Posterior vena cava (tissue), 2 donors: ENCODE results near the gene DIPK1A. TPM values are rescaled to one million over a fixed set of nuclear protein-coding genes. Genes with fewer than 3 reads are reported as not detected.

Experiments
- DNase-seq: peaks from one replicate; pipeline ENCODE4 v3.0.0-alpha.2; 2020; ENCODE audit warnings: low spot score
- intact Hi-C, 2 donors: fragments of 100-400 bp; cut with DNase I; formaldehyde crosslinking; loops; one replicate each; pipeline versions ENCODE4 v1.14.1 to v1.14.2; 2022 to 2023
- total RNA-seq, 2 donors: library from RNA; stranded (reverse); fragmentation: NEBNext Ultra II Directional; extraction: Animal tissue kit (Norgen Biotek cat#: 25700); gene quantifications; one replicate each; pipeline ENCODE4 v1.2.1, GENCODE V29; 2021
- donor health status: DM: yes; HTN: yes; CAD: no.
- donor health status: DM: yes; HTN: yes; CAD: no.

The DIPK1A gene
- total RNA-seq, 2 donors from 2014 or later, result 18.6 to 25.9 TPM

DNA sequence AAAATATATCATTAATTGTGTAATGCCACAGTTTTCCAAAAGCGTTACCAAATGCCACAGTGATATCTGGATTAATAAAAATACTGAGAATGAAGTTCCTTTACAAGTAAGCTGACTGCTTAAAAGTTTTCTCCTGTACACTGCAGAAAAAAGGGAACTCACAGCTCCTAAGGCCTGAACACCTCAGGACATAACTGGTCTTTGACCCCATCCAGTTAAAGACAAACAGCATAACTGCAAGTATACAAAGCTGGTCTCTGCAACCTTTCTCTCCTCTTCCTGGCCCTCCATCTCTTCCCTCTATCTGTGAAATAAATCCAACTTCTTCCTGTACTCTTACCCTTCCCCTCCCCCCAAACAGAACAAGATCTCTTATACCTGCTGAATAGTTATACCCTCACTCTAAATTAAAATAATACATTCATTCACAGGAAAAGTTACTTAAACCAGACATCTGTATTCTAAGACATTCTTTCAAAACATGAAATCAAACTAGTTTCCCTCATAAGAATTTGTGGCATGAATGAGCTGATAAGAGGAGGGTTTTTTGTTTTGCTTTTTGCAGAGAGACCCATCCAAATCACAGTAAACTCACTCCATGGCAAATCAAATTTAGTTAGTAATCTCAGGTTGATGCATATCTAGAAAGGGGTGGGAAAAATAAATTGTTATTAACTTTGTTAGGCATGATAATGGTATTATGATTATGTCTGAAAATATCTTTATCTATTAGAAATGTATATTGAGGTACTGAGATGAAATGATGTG lies 2.9 kb downstream of the DIPK1A start:
- no peak for DNase-seq
- intact Hi-C loops, result no loop called here

DNA sequence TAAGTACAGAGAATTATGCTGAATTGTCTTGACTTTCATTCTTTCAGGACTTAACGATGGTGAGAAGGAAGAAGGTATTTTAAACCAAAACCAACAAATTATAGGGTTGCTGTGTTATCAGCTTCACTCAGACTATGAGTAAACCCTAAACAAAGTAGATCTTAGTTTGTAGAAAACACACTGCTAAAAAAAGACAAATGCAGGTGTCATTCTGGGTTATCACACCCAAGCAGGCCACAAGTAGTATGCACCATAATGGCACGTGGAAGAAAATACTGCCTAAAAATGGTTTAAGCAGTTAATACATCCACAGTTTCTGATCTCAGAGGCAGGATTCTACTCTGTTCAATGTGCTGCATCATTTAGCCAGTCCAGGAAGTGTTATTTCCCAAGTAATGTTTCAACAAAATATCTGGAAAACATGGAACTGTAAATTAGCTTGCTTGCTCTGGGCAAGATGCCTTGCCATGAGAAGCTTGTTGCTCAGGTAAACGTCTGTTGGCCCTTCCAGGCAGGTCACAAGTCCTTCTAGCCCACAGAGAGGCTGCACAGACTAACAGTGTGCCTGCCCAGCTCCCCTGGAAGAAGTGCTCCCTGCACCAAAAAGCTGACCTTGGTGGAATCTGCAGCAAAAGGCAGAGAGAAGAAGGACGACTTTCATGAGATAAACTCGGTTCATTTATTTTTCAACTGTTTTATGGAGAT lies 4.1 kb downstream of the DIPK1A start:
- intact Hi-C loops, result no loop called here
- no peak for DNase-seq

DNA sequence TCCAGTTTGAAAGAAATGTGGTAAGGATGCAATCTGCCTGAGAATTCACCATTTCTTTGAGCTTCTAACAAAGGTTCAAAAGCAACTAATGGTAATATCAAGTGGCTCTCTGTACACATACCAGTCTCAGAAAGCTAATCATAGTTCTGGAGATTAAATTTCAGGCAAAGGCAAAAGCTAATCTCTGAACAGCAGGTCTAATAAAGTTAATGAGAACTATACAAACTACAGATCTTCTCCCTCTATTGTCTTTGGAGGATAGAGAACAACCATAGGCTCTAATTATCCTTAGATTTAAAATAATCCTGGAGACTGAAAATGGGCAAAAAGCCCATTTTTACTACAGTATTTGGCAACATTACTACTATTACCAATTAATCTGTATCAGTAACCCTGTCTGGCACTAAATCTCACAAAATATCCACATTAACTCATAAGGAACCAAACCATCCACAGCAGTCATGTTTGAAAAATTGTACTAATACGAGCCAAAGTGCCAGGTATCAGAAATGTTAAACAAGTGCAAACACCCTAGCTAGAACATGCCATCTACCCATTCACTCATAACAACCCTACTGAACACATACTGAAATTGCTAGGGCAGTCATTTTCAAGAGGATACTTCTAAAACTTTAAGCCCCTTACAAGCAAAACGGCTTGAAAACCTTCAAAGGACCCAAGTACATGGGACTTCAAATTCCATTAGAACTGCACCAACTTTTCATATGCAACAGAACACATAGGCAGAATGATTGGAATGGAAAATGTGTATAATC lies 4.8 kb downstream of the DIPK1A start:
- intact Hi-C loops, result no loop called here
- no peak for DNase-seq

DNA sequence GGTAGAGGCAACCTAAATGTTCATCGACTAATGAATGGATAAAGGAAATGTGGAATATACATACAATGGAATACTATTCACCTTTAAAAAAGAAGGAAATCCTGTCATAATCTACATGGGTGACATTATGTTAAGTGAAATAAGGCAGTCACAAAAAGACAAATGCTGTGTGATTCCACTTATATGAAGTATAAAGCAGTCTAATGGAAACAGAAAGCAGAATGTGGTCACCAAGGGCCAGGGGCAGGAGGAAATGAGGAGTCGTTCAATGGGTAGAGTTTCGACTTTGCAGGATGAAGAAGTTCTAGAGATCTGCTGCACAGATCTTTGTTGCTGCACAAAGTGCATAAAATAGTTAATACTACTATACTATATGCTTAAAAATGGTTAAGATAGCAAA lies 7.8 kb downstream of the DIPK1A start:
- no peak for DNase-seq
- intact Hi-C loops, result no loop called here

DNA sequence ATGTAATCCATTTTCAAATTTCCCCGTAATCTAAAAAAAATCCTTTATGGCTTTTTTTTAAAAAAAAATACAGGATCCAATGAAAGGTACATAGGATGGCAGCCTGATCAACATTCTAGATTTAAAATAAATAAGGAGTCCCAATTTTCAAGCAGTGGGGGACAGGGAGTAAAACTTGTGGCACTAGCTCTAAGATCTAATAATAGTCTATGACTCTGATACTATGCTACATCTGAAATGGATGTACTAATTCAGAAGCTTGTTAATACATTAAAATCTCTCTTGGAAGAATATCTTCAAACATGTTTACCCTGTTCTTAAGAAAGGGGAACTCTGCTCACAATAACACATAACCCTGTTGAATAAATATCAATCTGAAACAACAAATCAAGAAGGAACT lies 8.5 kb downstream of the DIPK1A start:
- intact Hi-C loops, result no loop called here
- no peak for DNase-seq

DNA sequence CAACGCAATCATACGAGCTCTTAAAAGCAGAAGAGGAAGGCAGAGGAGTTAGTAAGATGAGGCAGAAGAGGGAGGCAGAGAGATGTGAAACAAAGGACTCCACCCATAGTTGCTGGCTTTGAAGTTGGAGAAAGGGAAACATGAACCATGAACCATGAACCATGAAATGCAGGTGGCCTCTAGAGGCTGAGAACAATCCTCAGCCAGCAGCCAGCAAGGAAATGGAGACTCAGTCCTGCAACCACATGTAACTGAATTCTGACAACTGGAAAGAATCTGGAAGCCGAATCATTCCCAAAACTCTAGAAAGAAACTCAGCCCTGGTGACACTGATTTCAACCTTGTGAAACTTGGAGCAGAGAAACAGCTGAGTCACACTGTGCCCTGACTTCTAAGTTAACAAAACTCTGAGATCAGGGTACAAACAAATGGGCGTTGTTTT lies 10.1 kb downstream of the DIPK1A start:
- DNase-seq, result no peak
- intact Hi-C loops, result no loop called here

DNA sequence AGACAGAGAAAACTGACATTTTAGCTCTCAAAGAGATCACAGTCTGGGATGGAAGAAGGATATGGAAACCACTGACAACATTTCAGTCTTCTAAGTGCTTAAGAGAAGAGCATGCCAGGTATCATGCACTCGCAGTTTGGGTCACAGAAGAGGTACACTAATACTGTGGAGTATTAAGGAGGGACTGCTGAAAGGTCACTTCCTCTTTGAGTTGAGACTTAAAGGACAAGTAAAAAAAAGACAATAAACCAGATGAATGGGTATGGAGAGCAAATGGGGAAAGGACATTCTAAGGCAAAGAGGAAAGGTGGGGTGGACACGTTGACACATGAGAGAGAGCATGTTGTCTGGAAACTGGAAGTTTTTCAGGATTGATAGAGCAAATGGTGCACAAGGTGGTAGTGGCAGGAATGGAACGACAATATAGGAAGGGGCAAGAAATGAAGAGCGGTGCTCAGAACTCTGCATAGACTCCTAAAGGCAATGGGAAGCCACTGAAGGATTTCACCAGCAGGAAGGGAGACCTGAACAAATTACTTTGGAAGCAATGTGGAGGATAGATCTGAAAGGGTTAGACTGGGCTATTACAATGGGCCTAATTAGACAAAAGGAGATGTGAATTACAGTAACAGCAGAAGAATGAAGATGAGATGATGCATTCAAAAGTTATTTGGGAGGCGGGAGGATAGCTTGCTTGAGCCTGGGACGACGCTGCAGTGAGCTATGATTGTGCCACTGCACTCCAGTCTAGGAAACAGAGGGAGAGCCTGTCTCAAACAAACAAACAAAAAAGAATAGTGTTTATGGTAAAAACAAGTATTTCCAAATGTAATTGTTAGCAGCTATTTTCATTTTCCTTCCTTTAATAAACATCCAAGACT lies 11.1 kb downstream of the DIPK1A start:
- intact Hi-C loops, result no loop called here
- DNase-seq, result no peak

DNA sequence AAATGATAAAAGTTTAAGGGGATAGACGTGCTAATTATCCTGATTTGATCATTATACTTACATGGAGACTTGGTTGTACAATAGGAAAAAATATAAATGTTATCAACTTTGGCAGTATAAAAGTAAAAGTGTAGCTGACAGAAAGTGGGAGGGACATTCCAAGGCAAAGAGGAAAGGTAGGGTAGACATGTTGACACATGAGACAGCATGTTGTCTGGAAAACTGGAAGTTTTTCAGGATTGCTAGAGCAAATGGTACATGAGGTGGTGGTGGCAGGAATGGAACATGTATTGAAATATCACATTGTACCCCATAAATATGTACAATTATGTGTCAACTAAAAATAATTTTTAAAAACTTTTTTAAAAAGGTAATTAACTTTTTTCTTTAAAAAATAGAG lies 13.2 kb downstream of the DIPK1A start:
- no peak for DNase-seq
- intact Hi-C loops, result no loop called here

DNA sequence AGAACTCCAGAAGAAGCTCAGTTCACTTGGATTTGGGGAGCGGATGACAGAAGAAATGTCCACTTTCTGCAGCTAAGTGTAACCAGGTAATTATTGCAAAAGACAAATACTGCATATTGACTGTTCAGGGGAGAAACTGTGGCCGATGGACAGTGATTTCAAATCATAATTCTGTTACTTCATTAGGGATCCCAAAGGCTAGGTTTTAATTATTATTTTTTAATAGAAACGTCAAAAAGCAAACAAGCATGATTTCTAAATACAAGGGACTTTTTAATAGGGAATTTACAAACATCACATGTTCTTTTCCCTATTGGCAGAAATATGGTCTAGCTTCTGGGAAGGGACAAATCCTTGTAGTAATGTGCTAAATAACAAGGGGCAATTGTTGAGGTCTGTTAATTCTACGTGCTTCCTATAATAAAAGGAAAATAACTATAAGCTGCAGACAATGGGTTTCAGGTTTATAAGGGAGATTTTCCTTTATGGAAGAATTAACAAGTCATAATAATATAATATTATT lies 15.5 kb downstream of the DIPK1A start:
- intact Hi-C loops, result no loop called here

DNA sequence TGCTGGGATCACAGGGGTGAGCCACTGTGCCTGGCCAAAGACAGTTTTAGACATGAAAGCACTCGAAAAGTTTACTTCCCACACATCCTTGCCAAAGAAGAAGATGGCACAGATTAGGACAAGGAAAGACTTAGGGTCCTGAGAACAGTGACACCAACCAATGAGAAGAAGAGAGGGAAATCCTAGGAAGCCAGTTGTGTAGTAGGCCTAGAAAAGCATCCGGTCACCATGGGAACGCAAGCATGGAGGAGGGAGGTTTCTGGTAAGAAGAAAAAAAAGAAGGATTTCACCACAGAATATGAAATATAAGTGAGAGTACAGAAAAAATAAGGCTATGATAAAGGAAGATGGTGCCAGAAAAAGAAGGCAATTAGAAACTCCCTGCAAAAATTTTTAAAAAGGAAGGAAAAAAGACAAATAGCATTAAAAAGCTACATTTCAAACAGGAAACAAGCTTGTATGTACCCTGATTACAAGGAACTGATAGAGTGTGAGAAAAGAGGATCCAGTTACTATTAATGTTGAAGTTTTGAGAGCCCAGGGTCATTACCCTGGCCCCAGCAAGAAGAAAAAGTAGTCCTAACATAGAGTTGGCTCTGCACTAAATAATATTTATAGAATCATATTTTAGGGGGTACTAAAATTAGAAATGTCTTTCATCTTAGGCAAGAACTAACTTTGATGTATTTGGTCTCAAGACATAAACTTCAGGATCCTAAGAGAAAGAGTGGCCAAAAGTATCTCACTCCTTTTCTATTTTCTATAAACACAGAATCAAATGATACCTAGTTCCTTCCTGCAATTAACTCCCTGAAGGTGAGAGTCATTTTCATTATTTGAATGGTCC lies 16.1 kb downstream of the DIPK1A start:
- no peak for DNase-seq
- intact Hi-C loops, result no loop called here

More for the DNA sequence above, 15.5 kb downstream of the DIPK1A start:
- DNase-seq, result no peak

DNA sequence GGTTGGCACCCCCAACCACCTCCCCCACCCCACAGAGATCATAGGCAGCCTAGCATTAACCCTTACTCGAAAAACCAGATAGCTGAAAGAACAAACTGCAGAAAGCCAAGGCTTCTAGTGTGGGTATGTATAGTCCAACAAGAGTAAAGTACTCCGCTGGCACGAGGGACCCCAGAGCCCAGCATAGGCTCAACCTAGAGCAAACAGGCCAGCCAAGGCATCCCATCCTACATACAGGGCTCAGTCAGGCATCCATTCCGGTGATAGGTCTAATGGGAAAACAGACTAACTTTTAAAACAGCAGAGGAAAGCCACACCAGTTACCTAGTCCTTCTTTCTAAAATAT lies 17.8 kb downstream of the DIPK1A start:
- DNase-seq, result no peak
- intact Hi-C loops, result no loop called here

DNA sequence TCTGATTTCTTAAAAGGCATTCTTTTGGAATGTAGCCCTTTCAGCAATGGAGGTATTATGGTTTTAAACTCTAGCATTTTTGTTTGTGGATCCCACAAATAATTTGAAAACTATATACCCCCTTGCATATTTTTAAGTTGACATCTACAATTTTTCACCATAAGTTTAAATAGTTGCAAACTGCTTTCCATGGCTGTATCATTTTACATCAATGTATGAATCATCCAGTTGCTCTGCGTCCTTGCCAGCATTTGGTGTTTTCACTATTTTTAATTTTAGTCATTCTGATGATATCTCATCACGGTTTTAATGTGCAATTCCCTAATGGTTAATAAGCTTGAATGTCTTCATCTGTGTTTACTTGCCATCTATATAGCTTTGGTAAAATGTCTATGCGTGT lies 20.7 kb downstream of the DIPK1A start:
- intact Hi-C loops, result no loop called here

DNA sequence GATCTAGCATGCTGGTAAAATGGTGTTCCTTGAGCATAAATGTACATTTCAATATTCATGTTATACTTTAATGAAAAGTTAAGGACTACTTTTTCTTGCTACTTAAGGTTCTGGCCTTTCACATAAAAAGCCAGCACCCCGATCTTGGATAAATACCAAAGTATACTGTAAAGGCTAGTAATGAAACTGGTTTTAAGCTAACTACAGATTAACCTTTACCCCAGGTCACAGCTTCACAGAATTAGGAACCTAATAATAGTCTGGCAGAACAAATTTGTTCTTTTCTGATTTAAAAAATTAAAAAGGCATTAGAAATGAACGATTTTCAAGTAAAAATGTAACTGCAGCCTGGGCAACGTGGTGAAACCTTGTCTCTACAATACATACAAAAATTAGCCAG lies 23.5 kb downstream of the DIPK1A start:
- DNase-seq, result no peak
- intact Hi-C loops, result no loop called here

More for the DNA sequence above, 20.7 kb downstream of the DIPK1A start:
- DNase-seq, result no peak

DNA sequence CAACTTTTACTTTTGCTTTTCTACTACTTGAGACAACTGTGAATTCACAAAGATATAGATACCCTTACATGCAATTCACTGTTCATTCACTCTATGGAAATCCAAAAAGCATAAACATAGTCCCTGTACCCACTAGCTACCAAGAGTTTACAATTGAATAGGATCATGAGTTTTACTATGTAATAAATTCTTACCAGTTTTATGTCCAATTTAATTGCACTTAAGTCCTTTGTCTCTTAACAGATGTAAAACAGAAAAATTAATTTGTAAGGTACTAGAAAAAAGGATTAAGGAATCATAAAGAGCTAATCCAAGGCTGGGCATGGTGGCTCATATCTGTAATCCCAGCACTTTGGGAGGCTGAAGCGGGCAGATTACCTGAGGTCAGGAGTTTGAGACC lies 24.4 kb downstream of the DIPK1A start:
- intact Hi-C loops, result no loop called here

DNA sequence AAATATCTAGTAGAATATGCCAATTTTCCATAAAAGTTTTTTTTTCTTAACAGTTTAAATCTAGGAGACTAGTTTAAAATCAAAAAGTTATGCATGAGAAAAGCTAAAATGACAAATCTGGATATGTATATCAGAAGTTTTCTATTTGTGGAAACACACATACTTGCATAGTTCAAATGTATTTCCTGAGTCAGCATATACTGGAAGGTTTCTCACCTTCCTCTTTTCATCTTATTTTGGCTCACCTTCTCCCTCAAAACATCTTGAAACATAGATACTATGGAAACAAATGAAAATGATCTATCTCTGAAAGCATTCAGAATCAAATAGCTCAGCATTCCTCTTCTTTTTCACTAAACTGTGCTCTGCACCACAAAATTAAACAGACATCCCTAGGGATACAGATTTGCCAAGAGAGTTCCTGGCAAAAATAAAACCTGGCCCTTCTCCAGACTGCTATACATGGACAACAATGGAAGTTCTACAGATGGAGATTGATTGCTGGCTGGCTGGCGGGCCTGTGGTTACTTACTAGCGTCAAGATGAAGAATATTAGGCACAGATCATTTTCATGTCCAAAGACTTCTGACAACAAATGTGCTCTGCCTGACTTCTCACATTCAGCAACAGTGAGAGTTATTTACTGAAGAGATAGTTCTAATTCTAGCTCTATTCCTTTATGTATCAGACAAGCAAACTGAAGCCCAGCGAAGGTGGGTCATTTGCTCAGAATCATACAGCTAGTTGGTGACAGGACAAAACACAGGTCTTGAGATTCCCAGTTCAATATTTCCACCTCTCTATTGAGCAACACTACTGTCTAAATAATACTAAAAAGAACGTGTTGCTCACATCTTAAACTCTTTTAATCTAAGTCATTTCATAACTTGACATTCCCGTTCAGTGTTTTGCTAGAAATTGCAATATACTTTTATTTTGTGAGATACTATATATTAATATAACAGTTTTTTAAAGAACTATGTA lies 26.6 kb downstream of the DIPK1A start:
- peak; percentile 84 for DNase-seq
- intact Hi-C loops, result no loop called here

More for the DNA sequence above, 24.4 kb downstream of the DIPK1A start:
- no peak for DNase-seq

DNA sequence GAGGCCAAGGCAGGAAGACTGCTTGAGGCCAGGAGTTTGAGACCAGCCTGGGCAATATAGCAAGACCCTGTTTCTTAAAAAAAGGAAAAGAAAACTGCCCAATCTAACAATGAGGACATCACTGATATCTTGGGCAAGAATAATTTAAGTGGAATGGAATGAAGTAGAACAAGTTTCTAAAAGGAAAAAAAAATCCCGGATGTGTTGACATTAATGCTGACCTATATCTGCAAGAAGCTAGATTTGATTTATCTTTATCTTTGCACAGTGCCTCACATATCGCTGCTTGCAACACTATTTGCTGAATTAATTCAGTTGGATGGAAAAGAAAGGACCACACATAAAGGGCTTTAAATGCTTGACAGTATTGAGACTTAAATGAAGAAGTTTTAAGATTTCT lies 27.8 kb downstream of the DIPK1A start:
- intact Hi-C loops, result no loop called here
- no peak for DNase-seq

DNA sequence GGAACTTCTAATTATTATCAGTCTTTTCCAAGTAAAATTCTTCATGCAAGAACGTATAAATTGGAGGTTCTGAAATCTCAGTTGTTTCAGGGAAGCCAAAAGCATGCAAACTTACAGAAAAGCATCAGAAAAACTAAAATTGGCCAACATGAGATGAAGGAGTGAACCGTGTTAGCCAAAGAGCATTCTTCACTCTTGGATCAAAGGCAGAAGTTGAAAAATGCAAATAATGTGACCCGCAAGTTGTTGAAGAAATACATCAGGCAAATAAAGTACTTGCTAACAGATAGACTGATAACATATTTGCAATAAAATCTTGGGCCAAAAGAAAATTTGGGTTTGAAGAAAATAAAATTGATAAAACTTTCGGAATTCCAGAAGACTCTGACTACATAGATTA lies 29.6 kb downstream of the DIPK1A start:
- DNase-seq, result no peak
- intact Hi-C loops, result no loop called here
